HG02588 (cell line): Measurements from ENCODE around the gene NPC1L1.
"Not testable (repeated sequence)": the region's sequence is repeated elsewhere in the genome, so short reads cannot be mapped to it uniquely, and the experiment has no call there.

Source experiments
- ATAC-seq: cut with Tn5 transposase; IDR thresholded peaks from one replicate; pipeline ENCODE4 v1.9.1; 2021; ENCODE audit warnings: mild to moderate bottlenecking, moderate library complexity; ENCODE audit not compliant: unreplicated experiment

NPC1L1 gene

GRCh38 chr7:44566680-44567079 lies 25.6 kb upstream of the NPC1L1 start:
- no peak for ATAC-seq

DNA sequence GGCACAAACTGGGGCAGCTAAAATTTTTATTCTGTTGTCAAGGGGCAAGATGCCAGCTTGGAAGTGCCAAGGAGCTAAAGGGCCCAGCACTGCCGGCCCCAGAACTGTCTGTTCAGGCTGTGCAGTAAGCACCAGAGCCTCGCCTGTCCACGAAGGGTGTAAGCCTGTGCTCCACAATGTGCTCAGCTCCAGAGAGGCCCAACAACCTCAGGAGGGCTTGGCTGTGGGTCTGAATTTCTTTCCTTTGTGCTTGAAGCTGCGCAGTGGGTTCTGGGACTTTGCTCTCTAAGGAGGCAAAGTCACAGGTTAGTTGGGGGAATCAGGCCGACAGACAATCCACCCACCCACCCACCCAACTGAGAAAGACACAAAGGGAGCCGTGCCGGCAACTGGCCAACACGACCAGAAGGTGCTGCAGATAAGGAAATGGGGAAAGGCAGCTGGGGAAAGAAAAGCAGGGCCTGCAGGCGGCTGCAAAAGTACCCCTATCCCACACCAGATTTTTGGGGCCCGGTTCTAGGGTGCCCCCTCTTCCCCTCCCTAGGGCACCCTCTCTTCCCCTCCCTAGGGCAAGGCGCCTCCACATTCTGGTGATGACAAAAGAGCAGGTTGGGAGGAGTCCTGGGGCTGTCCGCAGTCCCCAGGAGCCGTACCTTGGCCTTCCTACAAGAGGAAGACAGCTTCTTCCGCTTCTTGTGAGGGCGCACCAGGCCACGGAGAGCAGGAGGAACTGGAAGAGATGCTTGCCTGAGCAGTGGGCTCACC lies 24.8 kb upstream of the NPC1L1 start:
- no peak for ATAC-seq

- ATAC-seq, result no peak
Measured at GRCh38 chr7:44565097-44565794, 24.1 kb upstream of the NPC1L1 start.

GRCh38 chr7:44564606-44565005 lies 23.5 kb upstream of the NPC1L1 start:
- no peak for ATAC-seq

DNA sequence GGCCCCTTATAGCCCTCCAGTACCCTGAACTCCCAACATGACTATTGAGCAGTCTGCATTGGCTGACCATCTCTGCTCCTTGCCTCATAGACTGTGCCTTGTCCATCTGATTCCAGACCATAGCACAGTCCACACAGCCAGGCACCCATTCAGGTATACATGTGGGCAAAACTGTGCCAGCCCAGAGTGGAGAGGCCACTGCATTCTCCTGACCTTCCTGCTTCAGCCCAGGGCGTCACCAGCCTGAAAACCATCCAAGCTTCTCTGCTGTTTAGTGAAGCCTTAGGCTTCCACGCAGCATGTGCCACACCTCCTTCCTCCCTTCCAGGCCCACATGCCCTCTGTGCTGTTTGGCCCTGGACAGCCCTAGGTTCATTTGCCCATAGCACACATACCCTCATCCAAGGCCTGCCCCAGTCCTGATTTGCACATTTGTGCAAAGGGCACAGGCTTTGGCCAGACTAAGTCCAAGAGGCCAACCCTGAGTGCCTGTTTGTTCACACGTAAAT lies 22.1 kb upstream of the NPC1L1 start:
- ATAC-seq, result no peak

DNA sequence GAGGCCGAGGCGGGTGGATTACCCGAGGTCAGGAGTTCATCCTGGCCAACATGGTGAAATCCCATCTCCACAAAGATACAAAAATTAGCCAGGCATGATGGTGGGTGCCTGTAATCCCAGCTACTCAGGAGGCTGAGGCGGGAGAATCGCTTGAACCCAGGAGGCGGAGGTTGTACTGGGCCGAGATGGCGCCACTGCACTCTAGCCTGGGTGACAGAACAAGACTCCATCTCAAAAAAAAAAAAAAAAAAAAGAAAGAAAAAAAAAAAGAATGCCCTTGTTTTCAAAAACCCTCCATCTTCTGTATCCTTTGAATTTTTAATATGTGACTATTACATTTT lies 21.5 kb upstream of the NPC1L1 start:
- ATAC-seq, result not testable (repeated sequence)

- ATAC-seq, result no peak
Measured at GRCh38 chr7:44561962-44562621, 21.0 kb upstream of the NPC1L1 start.

GRCh38 chr7:44561481-44561880 lies 20.4 kb upstream of the NPC1L1 start:
- no peak for ATAC-seq

- ATAC-seq, result no peak
Measured at GRCh38 chr7:44559485-44559884, 18.4 kb upstream of the NPC1L1 start.

DNA sequence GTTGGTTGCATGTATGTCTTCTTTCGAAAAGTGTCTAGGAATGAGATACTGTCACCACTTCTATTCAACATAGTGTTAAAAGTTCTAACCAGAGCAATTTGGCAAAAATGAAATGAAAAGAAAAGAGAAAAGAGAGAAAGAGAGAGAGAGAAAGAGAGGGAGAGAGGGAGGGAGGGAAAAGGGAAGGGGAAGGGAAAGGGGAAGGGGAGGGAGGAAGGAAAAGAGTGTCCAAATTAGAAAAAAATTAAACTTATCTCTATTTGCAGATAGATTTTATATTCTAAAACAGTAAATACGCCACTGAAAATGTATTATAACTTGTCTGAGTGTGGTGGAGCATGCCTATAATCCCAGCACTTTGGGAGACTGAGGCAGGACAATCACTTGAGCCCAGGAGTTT lies 16.4 kb upstream of the NPC1L1 start:
- no peak for ATAC-seq

GRCh38 chr7:44555350-44555749 lies 14.2 kb upstream of the NPC1L1 start:
- no peak for ATAC-seq

DNA sequence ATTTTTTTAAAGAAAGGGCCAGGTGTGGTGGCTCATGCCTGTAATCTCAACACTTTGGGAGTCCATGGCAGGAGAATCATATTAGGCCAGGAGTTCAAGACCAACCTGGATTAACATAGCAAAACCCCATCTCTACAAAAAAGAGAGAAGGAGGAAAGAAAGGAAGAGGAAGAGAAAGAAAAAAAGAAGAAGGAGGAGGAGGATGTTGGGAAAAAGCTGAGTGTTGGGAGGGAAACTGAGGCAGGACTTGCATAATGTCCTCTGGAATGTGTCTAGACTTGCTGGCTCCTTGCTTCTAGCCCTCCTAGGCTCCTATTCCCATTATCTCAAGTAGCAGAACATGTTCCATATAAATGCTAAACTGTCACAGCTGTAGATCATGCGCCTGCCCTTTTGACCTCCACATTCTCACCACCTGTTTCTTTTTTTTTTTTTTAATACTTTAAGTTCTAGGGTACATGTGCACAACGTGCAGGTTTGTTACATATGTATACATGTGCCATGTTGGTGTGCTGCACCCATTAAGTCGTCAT lies 11.4 kb upstream of the NPC1L1 start:
- ATAC-seq, result not testable (repeated sequence)

- no peak for ATAC-seq
Measured at GRCh38 chr7:44549457-44549856, 8.3 kb upstream of the NPC1L1 start.

DNA sequence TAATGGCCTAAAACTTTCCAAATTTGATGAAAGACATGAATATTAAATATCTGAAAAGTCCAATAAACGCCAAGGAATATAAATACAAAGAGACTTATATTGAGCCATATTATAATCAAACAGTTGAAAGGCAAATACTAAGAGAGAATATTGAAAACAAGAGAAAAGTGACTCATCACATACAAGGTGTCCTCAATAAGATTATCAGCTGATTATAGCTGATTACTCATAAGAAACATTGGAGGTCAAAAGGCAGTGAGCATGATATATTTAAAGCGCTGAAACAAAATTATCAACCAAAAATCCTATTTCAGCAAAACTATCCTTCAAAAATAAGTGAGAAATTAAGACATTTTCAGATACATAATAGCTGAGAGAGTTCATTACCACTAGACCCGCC lies 7.8 kb upstream of the NPC1L1 start:
- ATAC-seq, result no peak

GRCh38 chr7:44547536-44548231 lies 6.6 kb upstream of the NPC1L1 start:
- no peak for ATAC-seq

GRCh38 chr7:44541876-44542610 lies 913 bp upstream of the NPC1L1 start:
- ATAC-seq, result no peak

DNA sequence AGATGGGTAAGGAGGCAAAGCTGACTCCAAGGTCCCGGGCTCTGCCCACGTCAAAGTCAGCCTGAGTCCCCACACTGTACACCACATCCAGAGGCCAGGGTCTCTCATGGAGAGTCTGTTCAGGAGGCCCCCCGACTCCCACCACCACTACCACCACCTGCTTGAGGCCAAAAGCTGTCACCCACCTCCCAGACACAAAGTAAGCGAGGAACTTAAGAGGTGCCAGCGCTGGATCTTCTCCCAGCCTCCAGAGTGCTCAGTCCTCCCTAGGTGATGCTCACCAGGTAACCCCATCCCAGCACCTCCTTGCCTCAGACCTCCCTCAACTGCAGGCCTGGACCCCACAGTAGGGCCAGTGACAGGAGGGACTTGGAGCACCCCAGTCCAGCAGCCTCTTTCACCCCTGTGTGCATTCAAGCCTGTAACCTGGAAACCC lies 520 bp downstream of the NPC1L1 start:
- ATAC-seq, result no peak

DNA sequence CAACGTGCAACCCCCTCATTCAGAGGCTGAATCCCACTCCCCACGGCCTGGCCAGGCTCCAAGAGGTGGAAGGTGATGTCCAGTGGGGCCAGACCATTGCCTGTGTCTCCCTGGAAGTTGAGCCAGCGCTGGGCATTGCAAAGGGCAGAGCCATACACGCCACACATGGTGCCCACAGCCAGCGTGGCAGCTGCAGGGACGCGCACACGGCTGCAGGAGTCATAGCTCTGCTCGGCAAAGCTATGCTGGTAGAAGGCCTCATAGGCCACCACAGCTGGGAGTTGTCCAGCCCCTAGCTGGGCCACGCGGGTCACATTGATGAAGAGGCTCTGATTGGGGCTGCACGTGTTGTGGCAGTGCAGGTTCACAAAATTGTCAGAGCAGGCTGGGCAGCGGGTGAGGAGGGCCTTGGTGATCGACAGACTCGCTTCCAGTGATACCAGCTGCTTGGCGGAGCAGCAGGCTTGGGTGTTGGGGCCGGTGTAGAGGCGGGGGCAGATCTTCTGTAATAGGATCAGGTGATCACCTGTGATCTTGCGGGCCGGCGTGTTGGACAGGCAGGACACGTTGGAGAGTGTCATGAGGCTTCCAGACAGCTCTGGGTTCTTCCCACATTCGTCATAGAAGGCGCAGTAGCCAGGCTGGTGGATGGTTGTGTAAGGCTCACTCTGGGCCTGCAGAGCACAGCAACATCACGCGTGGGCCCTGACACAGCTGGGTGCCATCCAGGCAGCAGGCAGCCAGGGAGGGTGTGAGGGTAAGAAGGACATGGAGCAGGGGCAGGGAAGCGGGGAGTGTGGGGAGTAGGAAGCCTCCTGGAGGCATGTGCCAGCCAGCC lies 1.2 kb downstream of the NPC1L1 start:
- no peak for ATAC-seq
